ENCODE measurements around the gene LDLRAP1.
"Not testable (repeated sequence)": the region's sequence is repeated elsewhere in the genome, so short reads cannot be mapped to it uniquely, and the experiment has no call there.

Gene LDLRAP1

DNA sequence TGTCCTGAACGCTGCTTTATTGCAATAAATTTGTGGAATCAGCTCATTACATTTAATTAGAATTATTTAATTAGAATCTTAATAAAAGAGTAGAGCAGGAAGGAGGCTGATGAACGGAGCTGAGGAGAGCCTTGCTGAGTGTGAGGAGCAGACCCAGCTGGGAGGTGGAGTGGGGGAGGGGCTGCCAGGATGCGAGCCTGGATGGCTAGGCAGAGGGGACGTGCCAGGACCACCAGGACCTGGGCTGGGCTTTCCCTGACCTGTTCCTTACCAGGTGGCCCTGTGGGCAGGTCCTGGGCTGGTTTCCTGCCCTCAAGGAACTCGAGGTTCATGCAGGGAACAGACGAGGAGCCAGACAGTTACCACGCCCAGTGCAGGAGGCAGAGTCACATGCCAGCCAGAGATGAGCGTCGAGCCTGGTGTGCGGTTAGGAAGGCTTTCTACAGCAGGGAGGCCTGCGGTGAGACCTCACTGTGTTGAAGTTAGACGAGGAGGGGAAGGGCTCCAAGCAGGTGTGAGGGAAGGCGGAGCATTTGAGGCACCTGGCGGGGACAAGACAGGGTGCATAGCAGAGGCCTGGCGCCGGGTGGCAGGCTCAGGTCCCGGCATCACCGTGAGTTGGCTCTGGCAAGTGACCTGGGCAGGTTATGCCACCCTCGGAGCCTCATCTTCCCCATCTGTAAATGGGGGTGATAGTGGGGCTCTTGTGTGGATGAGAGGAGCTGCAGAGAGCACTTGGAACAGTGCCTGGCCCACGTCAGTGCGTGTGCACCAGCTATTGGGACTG, 33.9 kb downstream of the LDLRAP1 start:
- DNase-seq (ENCODE audit: low spot score): no peak

DNA sequence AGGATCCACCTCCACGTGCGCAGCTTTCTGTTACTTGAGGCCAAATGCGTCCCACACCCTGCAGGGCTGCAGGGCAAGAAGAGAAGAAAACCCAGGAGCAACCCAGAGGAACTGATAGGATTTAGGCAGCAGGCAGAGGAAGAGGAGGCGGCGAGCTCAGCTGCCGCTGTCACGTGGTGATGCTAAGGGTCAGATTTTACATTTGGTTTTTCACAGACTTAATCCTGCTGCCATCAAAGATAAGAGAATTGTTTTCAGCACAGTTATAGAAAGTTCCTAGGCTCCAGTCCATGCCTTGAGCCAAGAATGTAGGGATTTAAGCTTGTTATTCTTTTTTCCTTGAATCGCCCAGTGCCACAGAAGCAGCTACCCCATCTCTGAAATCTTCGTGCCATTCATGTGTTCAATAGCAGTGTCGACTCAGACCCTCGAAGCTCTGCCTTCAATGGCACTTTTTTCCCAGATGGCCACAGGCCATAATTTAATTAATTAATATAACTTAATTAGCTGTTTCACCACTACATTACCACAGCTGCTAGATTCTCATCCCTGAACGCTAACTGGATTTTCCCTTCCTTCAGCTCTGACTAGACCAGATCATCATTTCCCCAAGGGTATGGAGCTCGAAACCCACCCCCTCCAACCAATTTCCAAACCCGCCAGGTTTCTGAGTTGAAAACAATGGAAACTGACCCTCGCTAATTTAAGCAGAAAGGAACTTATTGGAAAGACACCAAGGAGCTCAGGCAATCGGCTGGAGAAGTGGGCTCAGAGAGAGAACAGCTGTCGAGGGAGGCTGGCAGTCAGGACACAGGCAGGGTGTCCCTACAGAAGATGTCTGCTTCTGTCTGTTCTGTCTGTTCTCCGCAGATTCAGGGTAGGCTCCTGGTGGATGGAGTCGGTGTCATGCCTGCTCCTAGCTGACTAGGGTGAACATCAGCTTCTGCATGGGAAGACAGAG, 36.2 kb downstream of the LDLRAP1 start:
- no peak for DNase-seq (ENCODE audit: low spot score)

- no peak for DNase-seq (ENCODE audit: low spot score)
These were observed 37.5 kb downstream of the LDLRAP1 start for GRCh38 chr1:25580927-25581326.

- DNase-seq (ENCODE audit: low spot score): no peak
These were observed 38.4 kb downstream of the LDLRAP1 start for GRCh38 chr1:25581764-25582163.

- DNase-seq (ENCODE audit: low spot score): no peak
These were observed 40.3 kb downstream of the LDLRAP1 start for GRCh38 chr1:25583519-25584370.

DNA sequence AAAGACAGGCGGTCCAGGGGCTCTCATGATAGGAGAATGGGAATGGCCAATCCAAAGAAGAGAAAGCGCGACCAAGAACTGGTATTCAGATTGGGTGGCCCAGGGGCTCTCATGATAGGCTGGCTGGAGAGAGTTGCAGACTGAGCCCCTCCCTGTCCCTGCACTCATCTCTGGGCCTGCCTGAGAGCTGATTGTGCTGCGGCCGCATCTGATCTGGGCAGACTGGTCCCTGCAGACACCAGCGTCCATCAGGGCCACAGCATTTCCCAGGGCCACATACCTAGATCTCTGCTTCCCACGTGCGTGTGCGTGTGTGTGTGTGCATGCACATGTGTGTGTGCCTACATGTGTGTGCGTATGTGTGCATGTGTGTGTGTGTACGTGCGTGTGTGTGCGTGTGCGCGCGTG, 42.8 kb downstream of the LDLRAP1 start:
- DNase-seq (ENCODE audit: low spot score): no peak

DNA sequence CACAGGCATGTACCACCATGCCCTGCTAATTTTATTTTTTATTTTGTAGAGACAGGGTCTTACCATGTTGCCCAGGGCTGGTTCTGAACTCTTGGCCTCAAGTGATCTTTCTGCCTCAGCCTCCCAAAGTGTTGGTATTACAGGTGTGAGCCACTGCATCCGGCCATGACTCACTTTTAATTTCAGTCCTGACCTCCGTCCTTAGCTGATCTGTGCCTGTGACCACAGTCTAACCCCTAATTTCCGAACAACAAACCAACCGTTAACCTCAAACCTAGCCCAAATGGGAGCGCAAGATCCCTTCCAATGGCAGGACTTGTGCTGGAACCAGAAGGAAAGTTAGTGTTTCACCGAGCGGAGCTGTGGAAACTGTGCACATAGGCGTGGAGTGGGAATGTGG, 43.9 kb downstream of the LDLRAP1 start:
- DNase-seq (ENCODE audit: low spot score): no peak

DNA sequence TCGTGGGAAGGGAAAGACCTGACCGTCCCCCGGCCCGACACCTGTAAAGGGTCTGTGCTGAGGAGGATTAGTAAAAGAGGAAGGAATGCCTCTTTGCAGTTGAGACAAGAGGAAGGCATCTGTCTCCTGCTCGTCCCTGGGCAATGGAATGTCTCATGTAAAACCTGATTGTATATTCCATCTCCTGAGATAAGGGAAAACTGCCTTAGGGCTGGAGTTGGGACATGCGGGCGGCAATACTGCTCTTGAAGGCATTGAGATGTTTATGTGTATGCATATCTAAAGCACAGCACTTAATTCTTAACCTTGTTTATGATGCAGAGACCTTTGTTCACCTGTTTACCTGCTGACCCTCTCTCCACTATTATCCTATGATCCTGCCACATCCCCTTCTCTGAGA, 44.8 kb downstream of the LDLRAP1 start:
- DNase-seq (ENCODE audit: low spot score): not testable (repeated sequence)

GRCh38 chr1:25588786-25589185, 45.4 kb downstream of the LDLRAP1 start:
- DNase-seq (ENCODE audit: low spot score): not testable (repeated sequence)

GRCh38 chr1:25590096-25590824, 46.9 kb downstream of the LDLRAP1 start:
- DNase-seq (ENCODE audit: low spot score): no peak

- no peak for DNase-seq (ENCODE audit: low spot score)
These were observed 50.5 kb downstream of the LDLRAP1 start for GRCh38 chr1:25593861-25594260.

- no peak for DNase-seq (ENCODE audit: low spot score)
These were observed 51.6 kb downstream of the LDLRAP1 start for GRCh38 chr1:25594971-25595370.

- DNase-seq (ENCODE audit: low spot score): not testable (repeated sequence)
These were observed 53.2 kb downstream of the LDLRAP1 start for GRCh38 chr1:25596641-25597040.

DNA sequence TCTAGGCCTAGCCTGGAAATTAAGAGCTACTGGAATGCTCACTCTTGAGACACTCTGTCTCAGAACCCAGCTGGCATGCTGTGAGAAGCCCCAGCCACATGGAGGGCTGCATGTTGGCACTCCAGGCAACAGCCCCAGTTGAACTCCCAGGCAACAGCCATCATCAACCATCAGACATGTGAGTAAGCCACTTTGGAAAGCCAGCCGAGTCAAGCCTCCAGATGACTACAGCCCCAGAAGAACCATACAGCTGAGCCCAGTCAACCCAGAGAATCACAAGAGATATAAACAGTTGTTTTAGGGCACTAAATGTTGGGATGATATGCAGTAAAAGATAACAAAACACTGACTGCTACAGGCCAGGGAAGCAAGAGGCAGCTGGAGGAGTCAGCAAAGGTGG, 55.5 kb downstream of the LDLRAP1 start:
- DNase-seq (ENCODE audit: low spot score): no peak

DNA sequence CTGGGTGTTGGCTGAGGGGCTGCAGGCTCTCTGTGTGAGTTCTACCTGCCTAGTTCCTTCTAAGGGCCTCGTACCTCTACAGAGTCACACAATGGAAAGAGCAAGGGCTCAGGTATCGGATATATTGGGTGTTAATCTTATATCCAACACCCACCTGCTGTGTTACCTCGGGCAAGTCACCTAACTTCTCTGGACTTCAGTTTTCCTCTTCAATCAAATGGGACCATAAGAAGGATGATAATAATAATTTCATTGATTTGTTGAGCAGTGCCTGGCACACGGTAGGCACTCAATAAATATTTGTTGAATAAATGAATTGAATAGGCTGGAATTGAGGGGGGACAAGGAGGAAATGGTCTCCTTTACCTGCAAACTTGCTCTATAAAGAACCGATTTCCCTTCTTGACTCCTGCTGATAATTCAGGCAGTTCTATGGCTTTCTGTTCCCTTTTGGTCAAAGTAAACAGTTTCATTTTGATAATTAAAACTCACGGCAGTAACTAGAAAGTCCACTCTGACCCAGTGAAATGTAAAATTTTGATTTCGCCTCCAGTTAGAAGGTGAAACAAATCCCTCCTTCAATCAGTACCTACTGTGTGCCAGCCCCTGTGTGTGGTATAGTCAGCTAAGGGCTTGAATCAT, 56.7 kb downstream of the LDLRAP1 start:
- no peak for DNase-seq (ENCODE audit: low spot score)

DNA sequence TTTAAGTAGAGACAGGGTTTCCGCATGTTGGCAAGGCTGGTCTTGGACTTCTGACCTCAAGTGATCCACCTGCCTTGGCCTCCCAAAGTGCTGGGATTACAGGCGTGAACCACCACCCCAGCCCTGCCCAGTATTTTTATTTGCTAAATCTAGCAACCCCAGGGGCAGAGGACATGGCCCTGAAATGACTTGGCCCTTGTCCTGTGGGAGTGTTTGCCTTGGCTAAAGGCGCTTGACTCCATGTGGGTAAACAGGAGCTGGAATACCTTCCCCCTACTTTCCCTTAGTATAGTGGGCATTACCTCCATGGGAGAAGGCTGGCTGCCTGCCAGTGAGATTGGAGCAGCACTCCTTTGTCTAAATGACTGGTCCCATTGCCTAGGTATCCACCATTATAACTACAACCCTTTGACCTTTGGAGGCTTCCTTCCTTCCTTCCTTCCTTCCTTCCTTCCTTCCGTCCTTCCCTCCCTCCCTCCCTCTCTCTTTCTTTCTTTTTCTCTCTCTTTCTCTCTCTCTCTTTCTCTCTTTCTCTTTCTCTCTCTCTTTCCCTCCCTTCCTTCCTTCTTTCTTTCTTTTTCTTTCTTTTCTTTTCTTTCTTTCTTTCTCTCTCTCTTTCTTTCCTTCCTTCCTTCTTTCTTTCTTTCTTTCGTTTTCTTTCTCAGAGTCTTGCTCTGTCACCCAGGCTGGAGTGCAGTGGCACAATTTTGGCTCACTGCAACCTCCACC, 57.7 kb downstream of the LDLRAP1 start:
- DNase-seq (ENCODE audit: low spot score): not testable (repeated sequence)

DNA sequence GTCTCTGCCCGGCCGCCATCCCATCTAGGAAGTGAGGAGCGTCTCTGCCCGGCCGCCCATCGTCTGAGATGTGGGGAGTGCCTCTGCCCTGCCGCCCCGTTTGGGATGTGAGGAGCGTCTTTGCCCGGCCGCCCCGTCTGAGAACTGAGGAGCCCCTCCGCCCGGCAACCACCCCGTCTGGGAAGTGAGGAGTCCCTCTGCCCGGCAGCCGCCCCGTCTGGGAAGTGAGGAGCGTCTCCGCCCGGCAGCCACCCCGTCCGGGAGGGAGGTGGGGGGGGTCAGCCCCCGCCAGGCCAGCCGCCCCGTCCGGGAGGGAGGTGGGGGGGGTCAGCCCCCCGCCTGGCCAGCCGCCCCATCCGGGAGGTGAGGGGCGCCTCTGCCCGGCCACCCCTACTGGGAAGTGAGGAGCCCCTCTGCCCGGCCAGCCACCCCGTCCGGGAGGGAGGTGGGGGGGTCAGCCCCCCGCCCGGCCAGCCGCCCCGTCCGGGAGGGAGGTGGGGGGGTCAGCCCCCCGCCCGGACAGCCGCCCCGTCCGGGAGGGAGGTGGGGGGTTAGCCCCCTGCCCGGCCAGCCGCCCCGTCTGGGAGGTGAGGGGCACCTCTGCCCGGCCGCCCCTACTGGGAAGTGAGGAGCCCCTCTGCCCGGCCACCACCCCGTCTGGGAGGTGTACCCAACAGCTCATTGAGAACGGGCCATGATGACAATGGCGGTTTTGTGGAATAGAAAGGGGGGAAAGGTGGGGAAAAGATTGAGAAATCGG, 60.6 kb downstream of the LDLRAP1 start:
- not testable (repeated sequence) for DNase-seq (ENCODE audit: low spot score)

DNA sequence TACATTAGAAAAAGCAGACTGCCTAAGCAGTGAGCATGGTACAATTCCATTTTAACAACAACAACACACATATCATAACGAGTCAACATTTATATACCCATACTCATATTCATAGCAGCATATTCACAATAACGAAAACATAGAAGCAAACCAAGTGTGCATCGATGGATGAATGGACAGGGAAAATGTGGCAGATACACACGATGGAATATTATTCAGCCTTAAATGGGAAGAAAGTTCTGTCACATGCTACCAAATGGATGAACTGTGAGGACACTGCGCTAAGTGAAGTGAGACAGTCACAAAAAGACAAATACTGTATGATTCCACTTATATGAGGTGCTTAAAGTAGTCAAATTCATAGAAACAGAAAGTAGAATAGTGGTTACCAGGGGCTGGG, 63.7 kb downstream of the LDLRAP1 start:
- DNase-seq (ENCODE audit: low spot score): no peak

GRCh38 chr1:25608488-25609178, 65.2 kb downstream of the LDLRAP1 start:
- peak; percentile 85 for DNase-seq (ENCODE audit: low spot score)

Data from LoVo (cell line).